ENCODE measurements around the gene MRPS18A.

Gene MRPS18A

DNA sequence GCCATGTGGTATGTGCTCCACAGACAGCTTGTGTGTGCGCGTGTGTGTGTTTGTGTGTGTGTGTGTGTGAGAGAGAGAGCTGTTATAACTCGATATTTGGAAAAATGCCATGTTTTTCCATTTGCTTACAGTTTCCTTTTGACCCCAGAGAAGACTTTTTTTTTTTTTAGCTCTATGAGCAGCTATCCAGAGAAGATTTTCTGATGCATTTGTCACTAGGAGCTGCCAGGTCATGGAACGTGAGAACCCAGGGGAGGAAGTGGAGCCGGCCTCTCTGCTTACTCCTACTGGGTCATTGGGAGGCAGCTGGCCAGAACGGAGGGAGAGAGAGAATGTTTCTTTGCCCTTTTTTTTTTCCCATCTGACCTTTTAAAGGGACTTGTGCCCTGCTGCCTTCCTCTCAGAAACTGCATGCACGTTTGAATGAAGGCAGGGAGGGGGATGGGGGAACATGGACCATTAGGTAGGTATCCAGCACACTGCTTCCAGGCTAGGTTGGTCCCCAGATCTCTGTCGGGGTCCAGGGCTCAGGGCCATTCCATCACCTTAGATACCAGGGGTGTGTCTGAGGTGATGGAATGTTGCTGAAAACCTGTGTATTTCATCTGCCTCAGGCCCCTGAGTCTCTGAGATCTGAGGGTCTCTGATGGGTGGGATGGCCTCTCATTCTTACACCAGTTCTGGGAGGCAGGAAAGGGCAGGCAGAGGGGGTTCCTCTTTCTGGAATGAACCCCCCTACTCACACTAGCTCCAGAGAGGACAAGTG lies 11.2 kb upstream of the MRPS18A start:
- DNase-seq (ENCODE audit: low read depth in 2 of 2): no peak

DNA sequence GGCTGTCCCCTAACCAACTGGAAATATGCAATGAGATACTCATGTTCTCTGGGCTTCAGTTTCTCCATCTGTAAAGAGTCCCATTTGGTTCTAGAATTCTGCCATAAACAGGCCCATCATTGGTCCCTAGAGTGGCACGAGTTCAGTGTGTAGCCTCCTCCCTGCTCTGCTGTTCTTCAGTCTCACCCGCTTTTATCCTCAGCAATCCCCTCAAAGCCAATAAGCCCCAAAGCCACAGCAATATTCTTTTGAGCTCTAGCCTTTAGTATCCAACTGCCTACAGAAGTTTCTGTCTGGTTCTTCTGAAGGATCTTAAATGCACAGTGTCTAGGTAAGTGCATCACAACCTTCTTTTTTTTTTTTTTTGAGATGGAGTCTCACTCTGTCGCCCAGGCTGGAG lies 9.8 kb upstream of the MRPS18A start:
- DNase-seq (ENCODE audit: low read depth in 2 of 2): no peak

DNA sequence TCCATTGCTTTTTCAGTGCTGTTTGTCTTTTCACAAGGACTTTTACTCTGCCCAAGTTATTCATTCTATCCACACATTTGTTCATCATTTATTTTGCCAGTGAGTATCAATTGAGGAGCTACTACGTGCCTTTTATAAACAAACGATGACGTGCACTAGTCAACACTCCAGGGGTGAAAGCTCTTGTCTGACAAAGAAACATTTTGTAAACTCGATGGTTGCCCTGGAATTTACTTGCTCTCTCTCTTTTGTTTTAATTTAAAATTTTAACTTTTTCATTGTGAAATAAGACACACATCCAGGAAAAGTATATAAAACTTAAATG lies 8.3 kb upstream of the MRPS18A start:
- no peak for DNase-seq (ENCODE audit: low read depth in 2 of 2)

DNA sequence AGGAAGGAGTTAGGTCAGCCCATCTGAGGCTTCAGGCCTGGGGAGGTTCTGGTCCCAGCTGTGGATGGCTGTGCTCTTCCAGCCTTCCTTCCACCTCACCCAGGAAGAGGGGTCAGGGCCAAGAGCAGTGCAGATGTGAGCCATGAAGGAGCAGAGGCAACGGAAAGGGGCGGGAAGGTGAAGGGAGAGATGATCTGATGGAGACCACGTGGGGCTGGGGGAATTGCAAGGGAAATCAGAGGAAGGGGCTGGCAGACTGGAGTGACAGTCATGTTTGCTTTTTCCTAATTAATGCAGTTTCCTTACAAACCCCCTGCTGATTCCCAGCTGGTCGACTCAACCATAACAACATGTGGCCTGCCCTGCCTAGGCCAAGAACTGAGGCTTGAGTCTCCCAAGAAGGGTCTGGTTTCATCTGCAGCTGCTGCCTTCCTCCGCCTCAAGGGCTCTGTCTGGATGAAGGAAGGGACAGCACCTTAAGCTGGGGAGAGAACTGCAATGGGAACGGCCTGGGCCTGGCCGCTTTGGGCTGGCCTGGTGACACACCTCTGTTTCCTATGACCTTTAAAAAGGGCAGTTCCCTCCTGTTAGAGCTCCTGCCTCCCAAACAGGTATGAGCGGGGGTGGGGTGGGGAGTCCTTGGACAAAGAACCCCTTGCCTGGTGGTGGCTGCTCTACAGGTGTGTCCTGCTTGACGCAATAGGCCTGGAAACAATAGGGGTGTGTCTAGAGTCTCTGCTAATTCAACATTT lies 7.8 kb upstream of the MRPS18A start:
- no peak for DNase-seq (ENCODE audit: low read depth in 2 of 2)

DNA sequence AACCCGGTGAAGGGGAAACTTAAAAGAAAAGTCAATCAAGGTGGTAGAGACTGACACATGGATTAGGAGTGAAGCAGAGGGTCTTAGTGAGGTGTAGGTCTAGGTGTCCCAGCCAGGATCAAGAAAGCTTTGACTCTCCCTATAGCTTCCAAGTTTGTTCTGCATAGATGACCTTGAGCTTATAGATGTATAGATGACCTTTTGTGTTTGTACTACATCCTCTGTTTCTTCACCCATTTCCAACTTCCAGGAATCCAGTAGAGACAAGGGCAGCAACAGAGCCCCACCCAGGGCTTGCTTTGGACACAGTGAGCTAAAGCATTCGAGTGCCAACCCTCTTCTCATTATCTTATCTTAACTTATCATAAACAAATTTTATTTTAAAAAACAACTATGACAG lies 1.8 kb upstream of the MRPS18A start:
- DNase-seq (ENCODE audit: low read depth in 2 of 2): no peak

DNA sequence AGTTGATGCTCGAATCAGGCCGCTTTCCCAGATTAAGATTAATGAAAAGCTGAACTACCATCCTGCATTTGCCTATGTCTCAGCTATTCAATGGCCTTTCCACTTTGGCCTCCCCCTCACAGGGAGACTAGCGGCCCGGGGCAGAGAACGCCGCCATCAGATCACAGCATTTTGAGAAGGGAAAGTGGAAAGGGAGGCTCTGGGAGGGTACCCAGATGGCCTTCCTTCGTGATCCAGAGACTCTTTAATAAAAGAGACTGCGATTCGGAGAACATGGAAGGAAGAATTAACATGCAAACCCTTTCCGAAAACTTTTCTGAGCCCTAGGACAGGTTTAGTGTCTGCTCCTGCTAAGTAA lies 533 bp downstream of the MRPS18A start:
- no peak for DNase-seq (ENCODE audit: low read depth in 2 of 2)

DNA sequence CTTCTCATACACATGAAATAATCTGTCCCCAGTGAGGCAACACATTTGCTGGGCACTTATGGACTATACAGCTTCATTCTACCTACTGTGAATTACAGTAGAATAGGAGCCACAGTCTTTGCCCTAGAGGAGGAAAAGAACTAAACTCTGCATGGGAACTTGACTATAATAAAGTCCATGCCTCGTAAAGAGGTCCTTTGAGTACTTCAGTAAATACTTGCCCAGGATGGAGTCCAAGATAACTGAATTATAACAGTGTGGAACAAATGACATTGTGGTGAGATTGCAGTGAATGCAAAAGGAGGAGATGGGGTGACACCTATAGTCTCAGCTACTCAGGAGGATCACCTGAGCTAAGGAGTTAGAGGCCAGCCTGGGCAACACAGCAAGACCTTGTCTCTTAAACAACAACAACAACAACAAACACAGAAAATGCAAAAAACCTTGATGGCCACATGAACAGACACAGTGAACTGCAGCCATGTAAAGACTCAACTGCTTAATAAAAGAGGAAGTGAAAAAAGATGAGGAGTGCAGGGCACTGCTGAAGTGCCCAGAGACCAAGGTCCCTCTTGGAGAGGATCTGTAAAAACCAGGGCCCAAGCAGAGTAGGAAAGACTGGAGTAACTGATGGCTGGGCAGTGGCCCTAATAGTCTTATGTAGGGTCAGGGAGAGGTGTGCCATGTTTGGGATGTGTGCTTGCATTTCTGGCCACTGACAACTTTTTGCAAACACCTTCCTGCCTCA lies 3.7 kb downstream of the MRPS18A start:
- no peak for DNase-seq (ENCODE audit: low read depth in 2 of 2)

DNA sequence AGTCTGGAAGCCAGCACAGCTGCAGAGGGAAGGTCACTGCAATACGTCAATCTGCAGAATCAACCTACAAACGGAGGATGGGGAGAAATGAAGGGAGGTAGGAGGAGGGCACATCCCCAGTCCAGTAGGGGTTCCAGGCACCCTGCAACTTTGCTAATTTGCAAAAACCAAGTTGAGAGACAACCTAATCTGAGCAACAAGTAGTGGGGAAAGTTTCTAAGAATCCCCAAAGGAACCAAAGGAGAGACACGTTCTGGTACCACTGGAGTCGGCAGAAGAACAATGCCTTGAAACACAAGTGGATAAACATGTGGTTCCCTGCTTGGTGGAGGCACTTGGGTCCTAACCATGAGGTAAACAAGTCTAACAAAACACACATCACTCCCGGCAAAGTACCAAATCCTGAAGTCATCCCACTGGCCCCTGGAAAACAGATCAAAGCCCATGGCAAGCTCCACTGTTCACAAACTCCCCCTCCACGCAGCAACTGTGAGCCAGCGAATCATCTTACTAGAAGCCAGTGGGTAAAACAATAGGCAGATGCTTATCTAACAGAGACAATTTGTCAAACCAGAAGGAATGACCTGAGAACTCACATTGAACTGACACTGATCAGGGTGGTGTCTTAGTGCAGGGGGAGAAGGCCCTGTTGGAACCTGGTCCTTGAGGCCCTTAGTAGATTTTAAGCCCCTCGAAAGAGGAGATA lies 4.7 kb downstream of the MRPS18A start:
- DNase-seq (ENCODE audit: low read depth in 2 of 2): no peak

DNA sequence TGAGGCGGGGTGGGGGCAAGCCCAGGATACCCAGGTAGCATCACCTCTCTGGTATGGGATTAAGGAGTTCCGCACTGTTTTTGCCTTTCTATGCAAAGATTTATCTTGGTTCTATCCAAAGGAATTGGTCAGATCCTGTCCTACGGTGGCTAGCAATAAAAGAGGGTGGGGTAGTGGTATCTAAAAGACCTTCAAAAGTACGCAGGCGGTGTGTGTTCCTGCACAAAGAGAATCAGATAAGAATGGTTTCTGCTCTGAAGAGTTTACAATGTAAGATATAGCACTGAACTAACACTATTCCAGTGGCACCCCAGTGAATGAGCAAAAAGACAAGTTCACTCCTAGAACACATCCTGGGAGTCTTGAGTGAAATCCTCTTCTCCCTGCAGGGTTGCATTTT lies 6.3 kb downstream of the MRPS18A start:
- DNase-seq (ENCODE audit: low read depth in 2 of 2): no peak

DNA sequence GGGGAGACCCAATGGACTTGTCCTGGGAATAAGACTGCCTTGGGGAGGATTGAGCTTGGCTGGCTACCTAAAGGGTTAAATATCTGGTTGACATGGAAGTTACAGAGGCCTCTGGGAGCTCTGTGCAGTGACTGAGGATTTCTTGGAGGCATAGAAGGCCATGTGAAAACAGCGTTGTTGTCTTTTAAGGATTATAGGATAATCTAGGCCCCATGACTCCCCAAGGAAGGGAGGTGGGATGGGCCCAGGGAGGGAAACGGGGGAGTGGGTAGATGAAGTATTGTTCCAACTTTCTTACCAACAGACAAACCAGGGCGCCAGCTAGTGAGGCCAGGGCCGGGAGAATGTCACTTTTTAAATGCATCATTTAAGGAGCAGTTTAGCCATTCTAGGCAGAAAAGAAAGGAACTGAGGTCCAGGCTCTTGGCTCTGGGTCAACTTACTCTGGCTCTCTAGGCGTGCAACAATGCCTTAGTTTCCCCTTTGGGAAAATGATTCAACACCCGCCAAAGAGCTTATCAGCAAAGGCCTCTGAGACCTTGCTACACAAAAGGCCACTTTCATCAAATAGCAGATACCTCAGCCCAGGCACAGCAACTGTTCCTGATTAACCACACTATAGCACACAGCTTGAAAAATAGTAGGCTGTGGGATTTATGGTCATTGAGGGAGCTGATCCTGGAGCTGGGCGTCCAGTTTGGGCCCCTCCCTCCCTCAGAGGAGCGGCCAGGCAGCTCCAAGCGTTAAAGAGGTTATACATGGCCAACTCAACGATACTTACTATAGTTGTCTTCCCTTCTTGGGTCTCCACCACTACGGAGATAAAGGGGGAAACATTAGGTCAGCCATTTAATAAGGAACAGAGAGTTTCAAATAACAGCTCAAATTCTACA lies 7.0 kb downstream of the MRPS18A start:
- DNase-seq (ENCODE audit: low read depth in 2 of 2): no peak

DNA sequence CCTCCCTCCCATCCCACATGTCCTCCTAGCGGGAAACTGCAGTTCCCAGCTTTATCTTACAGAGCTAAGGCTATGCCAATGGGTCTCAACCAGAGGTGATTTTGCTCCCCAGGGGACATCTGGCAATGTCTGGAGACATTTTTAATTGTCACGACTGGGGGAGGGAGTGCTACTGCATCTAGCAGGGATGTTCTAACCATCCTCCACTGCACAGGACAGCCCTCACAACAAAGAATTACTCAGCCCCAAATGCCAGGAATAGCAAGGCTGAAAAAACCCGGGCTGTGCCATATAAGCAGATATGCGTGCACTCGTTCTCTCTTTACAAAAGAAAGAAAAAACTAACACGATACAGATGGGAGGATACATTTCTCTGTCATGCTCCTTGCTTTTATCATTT lies 8.5 kb downstream of the MRPS18A start:
- DNase-seq (ENCODE audit: low read depth in 2 of 2): no peak

DNA sequence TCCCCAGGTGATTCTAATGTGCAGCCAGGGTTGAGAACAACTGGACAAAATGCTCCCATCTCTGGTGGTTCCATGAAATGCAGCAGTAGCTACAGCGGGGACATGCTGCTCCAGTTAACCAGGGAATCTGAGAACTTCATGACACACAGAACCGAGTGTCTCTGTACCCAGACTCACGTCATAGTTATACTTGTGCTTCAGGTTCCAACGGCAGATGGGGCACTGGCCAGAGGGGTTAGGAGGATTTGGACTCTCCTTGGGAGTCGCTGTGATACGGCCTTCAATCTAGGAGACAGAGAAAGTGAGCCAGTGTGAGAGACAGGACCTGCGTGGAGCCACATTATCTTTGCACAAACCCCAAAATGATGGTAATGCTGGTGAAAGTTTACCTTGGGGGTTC lies 9.2 kb downstream of the MRPS18A start:
- DNase-seq (ENCODE audit: low read depth in 2 of 2): no peak

DNA sequence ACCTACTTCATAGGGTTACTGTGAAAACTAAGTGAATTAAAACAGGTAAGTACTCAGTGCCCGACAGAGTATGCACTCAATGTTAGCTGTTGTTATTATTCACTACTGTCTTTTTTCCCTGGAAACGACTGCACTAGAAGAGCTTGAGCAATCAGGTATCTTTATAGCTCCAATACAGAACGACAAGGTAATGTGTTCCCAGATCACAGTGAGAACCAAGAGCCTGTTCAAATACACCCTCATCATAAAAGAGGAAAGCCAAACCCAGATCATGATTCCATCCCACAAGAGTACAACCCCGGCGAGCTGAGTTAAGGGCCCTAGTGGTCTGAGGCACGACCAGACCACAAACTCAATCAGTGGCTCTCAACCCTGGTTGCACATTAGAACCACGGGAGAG lies 9.8 kb downstream of the MRPS18A start:
- no peak for DNase-seq (ENCODE audit: low read depth in 2 of 2)

DNA sequence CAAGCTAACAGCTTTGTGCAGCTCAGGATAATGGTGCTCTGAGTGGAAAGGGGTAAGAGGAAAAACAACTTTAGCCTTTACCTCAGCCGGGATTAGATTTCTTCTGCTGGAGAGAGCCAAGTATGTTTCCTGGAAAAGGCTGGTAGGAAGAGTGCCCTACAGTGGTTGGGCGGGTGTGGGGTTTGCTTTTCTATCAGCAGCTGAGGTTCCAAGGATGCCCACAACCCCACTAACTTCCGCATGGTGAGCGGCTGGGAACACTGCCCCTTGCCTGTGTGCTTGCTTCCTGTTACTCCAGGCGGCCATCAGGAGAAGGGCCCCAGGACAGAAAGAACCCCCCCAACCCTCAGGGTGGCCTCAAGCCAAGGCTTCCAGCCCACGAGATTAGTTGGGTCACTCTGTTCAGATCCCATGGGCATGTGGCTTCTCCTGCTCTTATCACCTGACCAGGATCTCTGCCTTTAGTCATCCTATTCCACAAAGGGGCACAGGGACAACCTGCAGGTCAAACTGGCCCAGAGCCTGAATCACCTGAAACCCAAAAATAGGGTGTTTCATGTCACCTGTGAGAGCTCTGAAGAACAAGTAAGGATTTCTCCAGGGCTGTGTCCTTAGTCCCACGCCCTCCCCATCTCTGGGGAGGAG lies 10.5 kb downstream of the MRPS18A start:
- no peak for DNase-seq (ENCODE audit: low read depth in 2 of 2)

DNA sequence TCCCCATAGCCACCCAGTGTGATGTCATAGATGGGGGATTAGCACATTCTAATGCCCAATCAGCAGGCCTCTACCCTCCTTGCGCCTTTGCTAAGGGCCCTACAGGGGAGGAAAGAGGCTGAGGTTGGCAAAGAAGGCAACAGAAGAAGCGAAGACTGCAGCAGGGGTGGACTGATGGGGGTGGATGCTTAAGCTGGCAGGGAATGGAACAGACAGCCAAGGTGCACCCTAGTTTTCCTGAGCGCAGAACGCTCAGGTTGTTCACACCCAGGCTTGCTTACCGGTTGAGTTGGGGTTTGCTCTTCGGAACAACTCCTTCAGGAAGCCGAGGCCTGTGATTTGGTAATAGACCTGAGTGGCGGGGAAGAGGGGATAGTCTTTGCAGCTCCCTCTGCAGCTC lies 12.7 kb downstream of the MRPS18A start:
- DNase-seq (ENCODE audit: low read depth in 2 of 2): no peak

DNA sequence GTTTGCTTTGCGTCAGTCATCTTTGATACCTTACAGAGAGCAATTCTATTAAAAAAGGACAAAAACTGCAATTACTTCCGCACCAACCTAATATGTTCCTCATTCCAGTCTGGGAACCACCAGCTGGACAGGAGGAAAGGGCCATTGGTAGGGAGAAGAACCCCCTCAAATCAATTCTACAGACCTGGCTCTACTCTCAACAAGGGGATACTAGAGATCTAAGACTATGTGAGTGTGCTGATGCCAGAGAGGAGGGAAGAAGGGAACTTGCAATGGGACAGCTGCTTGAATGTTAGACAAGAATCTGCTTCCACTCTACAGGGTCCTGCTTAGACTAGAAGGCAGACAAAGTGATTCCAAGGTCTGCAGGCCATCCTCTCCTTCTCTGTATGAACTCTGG lies 13.3 kb downstream of the MRPS18A start:
- DNase-seq (ENCODE audit: low read depth in 2 of 2): no peak

DNA sequence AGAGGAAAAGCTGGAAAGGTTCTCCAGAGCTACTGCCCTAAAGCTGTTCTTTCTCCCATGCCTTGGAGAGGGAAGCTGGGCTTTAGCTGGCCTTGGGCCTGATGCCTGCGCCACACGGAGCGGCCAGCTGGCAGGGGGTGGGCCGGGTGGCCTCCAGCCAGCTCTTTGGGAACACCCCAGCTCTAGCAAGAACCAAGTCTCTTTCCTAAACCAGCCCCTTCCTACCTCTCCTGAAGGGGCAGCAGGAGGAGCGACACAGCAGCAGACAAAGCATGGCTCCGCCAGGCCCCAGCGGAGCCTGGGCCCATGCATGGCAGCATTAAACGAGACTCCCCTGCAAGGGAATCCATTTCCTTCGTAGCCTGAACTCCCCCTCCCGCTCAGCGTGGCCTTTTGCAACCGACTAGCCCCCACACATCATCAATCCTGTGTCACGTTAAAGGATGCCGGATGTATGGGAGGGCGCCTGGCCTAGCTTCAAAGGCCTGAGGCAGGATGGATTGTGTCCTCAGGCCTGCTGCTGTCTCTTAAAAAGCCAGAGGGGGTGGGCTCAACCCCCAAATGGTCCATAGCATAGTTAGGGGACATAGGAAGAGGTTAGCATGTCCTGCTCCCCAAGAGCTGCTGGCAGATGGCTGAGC lies 14.0 kb downstream of the MRPS18A start:
- DNase-seq (ENCODE audit: low read depth in 2 of 2): no peak

DNA sequence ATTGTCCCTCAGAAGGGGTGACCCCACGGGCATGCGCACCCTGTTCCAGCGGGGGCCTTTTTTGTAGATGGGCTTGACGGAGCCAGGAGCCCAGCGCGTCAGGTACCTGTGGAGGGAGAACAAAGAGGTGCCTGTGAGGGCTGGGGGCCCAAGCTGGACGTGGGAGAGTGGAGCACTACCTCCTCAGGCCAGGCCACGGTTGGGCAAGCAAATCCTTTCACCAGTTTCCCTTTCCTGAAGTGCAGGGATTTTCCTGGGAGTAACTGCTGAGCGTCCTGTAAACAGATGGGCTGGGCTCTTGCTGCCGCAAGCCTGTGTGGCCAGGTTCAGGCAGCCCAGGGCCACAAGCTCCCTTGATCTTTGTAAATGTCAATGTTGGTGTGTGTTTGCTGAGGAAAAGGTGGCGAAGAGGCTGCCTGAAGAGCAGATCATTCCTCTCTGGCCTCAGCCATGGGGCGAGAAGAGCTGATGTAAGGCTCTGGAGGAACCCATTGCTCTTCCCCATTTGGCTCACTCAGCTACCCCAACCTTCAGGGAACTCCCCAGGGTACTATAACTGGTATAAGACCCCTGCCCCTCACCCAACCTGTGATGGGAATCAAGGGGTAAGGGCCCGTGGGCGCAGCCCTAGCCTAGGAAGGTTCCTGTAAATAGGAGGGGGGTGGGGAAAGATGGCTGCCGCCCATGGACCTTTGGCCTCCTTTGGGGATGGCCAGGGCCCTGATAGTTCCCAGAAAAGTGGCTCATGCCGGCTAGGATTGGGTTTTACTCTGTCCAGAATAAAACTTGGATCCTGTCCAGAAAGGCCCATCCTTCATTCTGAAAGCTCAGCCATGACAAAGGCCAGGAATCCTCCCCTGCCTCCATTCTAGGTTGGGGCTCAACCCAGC lies 15.5 kb downstream of the MRPS18A start:
- DNase-seq (ENCODE audit: low read depth in 2 of 2): no peak

Data from stimulated activated CD4-positive, alpha-beta T cell treated with anti-CD3 and anti-CD28 coated beads, Interleukin-15, amount 100 ng/mL, for 48 hours (primary cell).